Activated naive CD4-positive, alpha-beta T cell treated with anti-CD3 and anti-CD28 coated beads for 36 hours (primary cell): ENCODE data around the gene GDA. TPM values are rescaled to one million over a fixed set of nuclear protein-coding genes. Genes with fewer than 3 reads are reported as not detected.

Source experiments
- CTCF ChIA-PET: fragments of 350-600 bp; sonication (Branson Sonifier 250); formaldehyde crosslinking; loops from one replicate; lab custom pipeline; 2021; ENCODE audit warnings: antibody characterized with exemption; lab: Charles Lee
- DNase-seq: peaks from one replicate; pipeline ENCODE4 v3.0.0-alpha.2; 2020
- H3K27ac Mint-ChIP-seq: one replicate; pipeline ENCODE4 v1.8.0; 2021; ENCODE audit warnings: mild to moderate bottlenecking, mixed read lengths
- H3K27me3 Mint-ChIP-seq: one replicate; pipeline ENCODE4 v1.8.0; 2021; ENCODE audit warnings: low read depth, mixed read lengths
- H3K36me3 Mint-ChIP-seq: one replicate; pipeline ENCODE4 v1.8.0; 2021; ENCODE audit warnings: low read depth, mixed read lengths
- H3K4me1 Mint-ChIP-seq: one replicate; pipeline ENCODE4 v1.8.0; 2021; ENCODE audit warnings: low read depth, mixed read lengths
- H3K4me3 Mint-ChIP-seq: one replicate; pipeline ENCODE4 v1.8.0; 2021; ENCODE audit warnings: mild to moderate bottlenecking, moderate library complexity, mixed read lengths
- H3K9me3 Mint-ChIP-seq: one replicate; pipeline ENCODE4 v1.8.0; 2021; ENCODE audit warnings: mixed read lengths
- intact Hi-C: fragments of 100-400 bp; cut with micrococcal nuclease; formaldehyde crosslinking; loops from one replicate; pipeline ENCODE4 v1.15.1; 2023
- total RNA-seq, 2 experiments: library from RNA; stranded (reverse); gene quantifications; one replicate each; pipeline ENCODE4 v1.2.3, GENCODE V29; 2021

Gene GDA
- total RNA-seq, 2 experiments from 2014 or later: not detected

DNA sequence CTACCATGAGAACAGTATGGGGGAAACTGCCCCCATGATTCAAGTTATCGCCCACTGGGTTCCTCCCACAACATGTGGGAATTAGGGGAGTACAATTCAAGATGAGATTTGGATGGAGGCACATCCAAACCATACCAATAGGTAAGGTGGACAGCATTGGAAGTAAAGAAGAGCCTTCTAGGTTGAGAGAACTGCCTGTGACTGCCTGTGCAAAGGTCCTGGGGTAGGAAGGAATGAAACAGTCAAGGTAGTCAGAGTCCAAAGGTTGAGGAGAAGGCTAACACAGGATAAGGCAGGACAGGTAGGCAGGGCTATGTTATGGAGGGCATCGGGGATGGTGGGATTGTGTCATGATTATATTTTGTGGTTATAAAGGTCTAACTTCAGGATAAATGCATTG lies 6.1 kb downstream of the GDA start:
- Mint-ChIP-seq H3K27me3 (peaks cover 14% of the 10 kb centered on the region), H3K4me1 (no peaks in the 10 kb centered on the region), H3K4me3 (no peak overlapping the region), H3K36me3 (no peaks in the 10 kb centered on the region), H3K9me3 (no peaks in the 10 kb centered on the region), H3K27ac (no peak overlapping the region)
- CTCF ChIA-PET: no interaction called here
- intact Hi-C loops: no loop called here
- no peak for DNase-seq

GRCh38 chr9:72156586-72156985 lies 7.3 kb downstream of the GDA start:
- intact Hi-C loops: no loop called here
- H3K27ac Mint-ChIP-seq: no peak overlapping the region
- CTCF ChIA-PET: interaction anchor here (0.7 kb wide), 1 partner anchor 118 kb away, joined by 3 read pairs; no protein-coding TSS in a partner anchor
- no peak for DNase-seq
- peaks cover 5% of the 10 kb centered on the region for H3K27me3 Mint-ChIP-seq
- no peak overlapping the region for H3K4me3 Mint-ChIP-seq
- H3K9me3 Mint-ChIP-seq: no peaks in the 10 kb centered on the region
- H3K36me3 Mint-ChIP-seq: no peaks in the 10 kb centered on the region
- H3K4me1 Mint-ChIP-seq: no peaks in the 10 kb centered on the region

DNA sequence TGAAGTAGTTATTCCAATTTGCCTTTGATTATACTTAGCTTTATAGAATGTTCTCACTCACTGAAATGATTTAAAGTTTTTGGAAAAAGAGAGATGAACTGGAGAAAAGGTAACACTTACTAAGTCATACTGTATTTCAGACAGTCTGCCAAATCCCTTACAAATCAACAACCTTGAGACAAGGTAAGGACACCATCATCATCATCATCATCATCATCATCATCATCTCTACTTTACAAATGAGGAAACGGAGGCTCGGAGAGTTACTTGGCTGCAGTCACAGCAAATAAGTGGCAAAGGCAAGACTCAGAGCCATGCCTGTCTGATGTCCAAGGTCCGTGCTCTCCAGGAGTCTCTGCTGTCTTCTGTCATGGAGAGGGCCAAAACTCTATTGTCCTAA lies 9.4 kb downstream of the GDA start:
- Mint-ChIP-seq H3K36me3 (no peaks in the 10 kb centered on the region), H3K4me3 (no peak overlapping the region), H3K27me3 (peaks cover 5% of the 10 kb centered on the region), H3K9me3 (no peaks in the 10 kb centered on the region), H3K27ac (no peak overlapping the region), H3K4me1 (no peaks in the 10 kb centered on the region)
- intact Hi-C loops: no loop called here
- CTCF ChIA-PET: interaction anchor here (0.6 kb wide), 1 partner anchor 890 kb away, joined by 7 read pairs; no protein-coding TSS in a partner anchor
- DNase-seq: no peak

GRCh38 chr9:72160446-72161123 lies 11.3 kb downstream of the GDA start:
- CTCF ChIA-PET: interaction anchor here (0.6 kb wide), 1 partner anchor 66 kb away, joined by 3 read pairs; no protein-coding TSS in a partner anchor
- Mint-ChIP-seq H3K36me3 (no peaks in the 10 kb centered on the region), H3K4me3 (no peak overlapping the region)

GRCh38 chr9:72165326-72165725 lies 16.1 kb downstream of the GDA start:
- CTCF ChIA-PET: no interaction called here
- no peaks in the 10 kb centered on the region for H3K9me3 Mint-ChIP-seq
- H3K27me3 Mint-ChIP-seq: peaks cover 2% of the 10 kb centered on the region
- H3K27ac Mint-ChIP-seq: no peak overlapping the region
- H3K4me3 Mint-ChIP-seq: no peak overlapping the region
- H3K36me3 Mint-ChIP-seq: no peaks in the 10 kb centered on the region
- intact Hi-C loops: no loop called here
- DNase-seq: no peak
- no peaks in the 10 kb centered on the region for H3K4me1 Mint-ChIP-seq

More at GRCh38 chr9:72160446-72161123, 11.3 kb downstream of the GDA start:
- peaks cover 7% of the 10 kb centered on the region for H3K27me3 Mint-ChIP-seq
- no peaks in the 10 kb centered on the region for H3K4me1 Mint-ChIP-seq
- no peak for DNase-seq
- no peak overlapping the region for H3K27ac Mint-ChIP-seq
- intact Hi-C loops: no loop called here
- H3K9me3 Mint-ChIP-seq: no peaks in the 10 kb centered on the region

DNA sequence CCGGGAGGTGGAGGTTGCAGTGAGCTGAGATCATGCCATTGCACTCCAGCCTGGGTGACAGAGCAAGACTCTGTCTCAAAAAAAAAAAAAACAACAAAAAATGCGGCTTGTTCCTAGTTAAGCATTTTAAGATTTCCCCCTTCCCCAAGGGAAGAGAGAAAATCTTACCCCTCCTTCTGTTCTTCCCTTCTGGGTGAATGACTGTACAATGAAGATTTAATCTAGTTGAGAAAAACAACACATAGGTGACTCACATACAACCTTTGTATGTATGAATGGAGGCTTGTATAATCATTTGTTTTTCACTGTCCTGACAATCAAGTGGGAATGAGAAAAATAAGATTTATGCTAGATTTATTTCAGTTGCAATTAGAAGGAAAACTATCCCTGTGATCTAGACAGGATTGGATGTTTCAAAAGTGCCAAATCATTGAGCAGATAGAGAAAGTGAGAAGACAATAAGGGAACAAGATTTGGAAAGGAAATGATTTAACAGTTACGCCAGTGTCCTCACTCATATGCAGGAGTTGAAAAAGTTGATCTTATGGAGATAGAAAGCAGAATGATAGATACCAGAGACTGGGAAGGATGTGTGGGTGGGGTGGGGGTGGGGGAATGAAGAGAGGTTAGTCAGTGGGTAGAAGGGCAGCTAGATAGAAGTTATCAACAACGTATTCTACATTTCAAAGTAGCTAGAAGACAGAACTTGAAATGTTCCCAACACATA lies 16.7 kb downstream of the GDA start:
- H3K4me3 Mint-ChIP-seq: no peak overlapping the region
- no peak overlapping the region for H3K27ac Mint-ChIP-seq
- no peaks in the 10 kb centered on the region for H3K9me3 Mint-ChIP-seq
- H3K27me3 Mint-ChIP-seq: peaks cover 2% of the 10 kb centered on the region
- no peaks in the 10 kb centered on the region for H3K4me1 Mint-ChIP-seq
- intact Hi-C loops: no loop called here
- no peaks in the 10 kb centered on the region for H3K36me3 Mint-ChIP-seq
- CTCF ChIA-PET: no interaction called here
- no peak for DNase-seq

DNA sequence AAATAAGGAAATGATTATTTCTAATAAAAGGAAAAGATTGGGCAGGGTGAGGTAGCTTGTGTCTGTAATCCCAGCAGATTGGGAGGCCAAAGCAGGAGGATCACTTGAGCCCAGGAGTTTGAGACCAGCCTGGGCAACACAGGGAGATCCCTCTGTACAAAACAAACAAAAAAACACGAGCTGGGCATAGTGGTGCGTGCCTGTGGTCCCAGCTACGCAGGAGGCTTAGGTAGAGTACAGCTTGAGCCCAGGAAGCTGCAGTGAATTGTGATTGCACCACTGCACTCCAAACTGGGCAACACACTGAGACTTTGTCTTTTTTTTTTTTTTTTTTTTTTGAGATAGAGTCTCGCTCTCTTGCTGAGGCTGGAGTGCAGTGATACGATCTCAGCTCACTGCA lies 18.8 kb downstream of the GDA start:
- Mint-ChIP-seq H3K4me3 (no peak overlapping the region), H3K4me1 (no peaks in the 10 kb centered on the region), H3K27me3 (peaks cover 2% of the 10 kb centered on the region), H3K27ac (no peak overlapping the region), H3K36me3 (no peaks in the 10 kb centered on the region), H3K9me3 (no peaks in the 10 kb centered on the region)
- CTCF ChIA-PET: interaction anchor here (0.8 kb wide), 1 partner anchor 129 kb away, joined by 4 read pairs; no protein-coding TSS in a partner anchor
- DNase-seq: no peak
- intact Hi-C loops: no loop called here

- Mint-ChIP-seq H3K27me3 (peaks cover 2% of the 10 kb centered on the region), H3K36me3 (no peaks in the 10 kb centered on the region), H3K27ac (no peak overlapping the region), H3K9me3 (no peaks in the 10 kb centered on the region), H3K4me1 (no peaks in the 10 kb centered on the region), H3K4me3 (no peak overlapping the region)
- no peak for DNase-seq
- CTCF ChIA-PET: no interaction called here
- intact Hi-C loops: no loop called here
Measured at GRCh38 chr9:72169178-72169577, 19.9 kb downstream of the GDA start.

- CTCF ChIA-PET: no interaction called here
- H3K27ac Mint-ChIP-seq: no peak overlapping the region
- H3K9me3 Mint-ChIP-seq: no peaks in the 10 kb centered on the region
- H3K4me3 Mint-ChIP-seq: no peak overlapping the region
- H3K4me1 Mint-ChIP-seq: no peaks in the 10 kb centered on the region
- no peak for DNase-seq
- no peaks in the 10 kb centered on the region for H3K27me3 Mint-ChIP-seq
- intact Hi-C loops: no loop called here
- no peaks in the 10 kb centered on the region for H3K36me3 Mint-ChIP-seq
Measured at GRCh38 chr9:72173080-72173479, 23.8 kb downstream of the GDA start.

- CTCF ChIA-PET: no interaction called here
- no peak for DNase-seq
- no peak overlapping the region for H3K4me3 Mint-ChIP-seq
- no peaks in the 10 kb centered on the region for H3K4me1 Mint-ChIP-seq
- H3K27ac Mint-ChIP-seq: no peak overlapping the region
- no peaks in the 10 kb centered on the region for H3K9me3 Mint-ChIP-seq
- intact Hi-C loops: loop anchor here (10.0 kb wide), 1 partner anchor 59 kb away; no protein-coding TSS in a partner anchor
- no peaks in the 10 kb centered on the region for H3K36me3 Mint-ChIP-seq
- no peaks in the 10 kb centered on the region for H3K27me3 Mint-ChIP-seq
Measured at GRCh38 chr9:72185561-72185960, 36.3 kb downstream of the GDA start.

- DNase-seq: no peak
- Mint-ChIP-seq H3K27ac (no peak overlapping the region), H3K27me3 (peaks cover 3% of the 10 kb centered on the region), H3K4me3 (no peak overlapping the region), H3K36me3 (no peaks in the 10 kb centered on the region), H3K4me1 (no peaks in the 10 kb centered on the region), H3K9me3 (no peaks in the 10 kb centered on the region)
- CTCF ChIA-PET: no interaction called here
- intact Hi-C loops: loop anchor here (10.0 kb wide), 1 partner anchor 58 kb away; no protein-coding TSS in a partner anchor
Measured at GRCh38 chr9:72187121-72187695, 38.0 kb downstream of the GDA start.

DNA sequence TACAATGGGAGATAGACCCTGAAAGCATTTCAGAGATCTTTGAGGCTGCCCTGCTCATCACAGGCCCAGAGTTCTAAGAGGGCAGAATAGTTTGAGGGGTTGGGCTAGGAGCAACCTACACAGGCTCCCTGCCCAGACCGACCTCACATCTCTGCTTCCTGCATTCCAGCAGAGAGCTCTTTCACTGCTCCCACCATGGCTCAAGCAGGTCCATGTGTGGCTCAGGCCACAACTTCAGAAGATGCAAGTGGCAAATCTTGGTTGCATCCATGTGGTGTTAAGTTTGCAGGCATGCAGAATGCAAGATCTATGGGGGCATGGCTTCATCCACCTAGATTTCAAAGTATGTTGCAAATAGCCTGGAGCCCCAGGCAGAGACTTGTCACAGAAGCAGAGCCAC lies 39.0 kb downstream of the GDA start:
- Mint-ChIP-seq H3K4me3 (no peak overlapping the region), H3K36me3 (no peaks in the 10 kb centered on the region), H3K9me3 (no peaks in the 10 kb centered on the region), H3K27ac (no peak overlapping the region), H3K4me1 (no peaks in the 10 kb centered on the region), H3K27me3 (peaks cover 3% of the 10 kb centered on the region)
- CTCF ChIA-PET: no interaction called here
- intact Hi-C loops: loop anchor here (10.0 kb wide), 1 partner anchor 57 kb away; no protein-coding TSS in a partner anchor
- DNase-seq: no peak
